Esophagus squamous epithelium (tissue), 5 donors: ENCODE results near the gene TPI1. TPM values are rescaled to one million over a fixed set of nuclear protein-coding genes. Genes with fewer than 3 reads are reported as not detected.
A peak's percentile ranks its signal among the peaks of the same experiment; 100 is the strongest.

Source experiments
- DNase-seq: peaks from one replicate; lab custom pipeline; 2025; lab: John Stamatoyannopoulos, UW
- H3K27ac ChIP-seq, 4 donors: fragments of 200-600 bp; sonication (generic); one replicate each; pipeline ENCODE4 v1.5.1; 2016 to 2019; ENCODE audit warnings: mild to moderate bottlenecking in 1 of 4
- H3K27me3 ChIP-seq, 4 donors: fragments of 200-600 bp; sonication (generic); 1 replicate in 3 of 4; 2 replicates in 1 of 4; pipeline versions ENCODE4 v1.5.1 to v1.6.0; 2017 to 2021; ENCODE audit warnings: antibody characterized with exemption in 1 of 4
- H3K36me3 ChIP-seq, 3 donors: fragments of 200-600 bp; sonication (generic); one replicate each; pipeline ENCODE4 v1.5.1; 2016 to 2019
- H3K4me1 ChIP-seq, 3 donors: fragments of 200-600 bp; sonication (generic); one replicate each; pipeline ENCODE4 v1.5.1; 2017 to 2019
- H3K4me3 ChIP-seq, 4 donors: fragments of 200-600 bp; sonication (generic); 1 replicate in 3 of 4; 2 replicates in 1 of 4; pipeline ENCODE4 v1.5.1; 2016 to 2019; ENCODE audit warnings: mild to moderate bottlenecking in 2 of 4, moderate library complexity in 1 of 4
- H3K9me3 ChIP-seq, 3 donors: fragments of 200-600 bp; sonication (generic); one replicate each; pipeline ENCODE4 v1.5.1; 2016 to 2019
- POLR2A ChIP-seq, 4 donors: fragments of 450-650 bp; IDR thresholded peaks; one replicate each; pipeline ENCODE4 v1.6.1; 2017; ENCODE audit warnings: antibody characterized with exemption in 4 of 4, mild to moderate bottlenecking in 4 of 4, moderate library complexity in 3 of 4
- WGBS, 2 donors: methylation state at CpG; one replicate each; pipeline ENCODE4 v1.1.5; 2018; 5-methylcytosine and 5-hydroxymethylcytosine counted together
- intact Hi-C: fragments of 100-400 bp; cut with DNase I; formaldehyde crosslinking; loops from one replicate; pipeline ENCODE4 v1.15.0; 2022
- total RNA-seq, 4 donors: library from RNA; depleted of rRNA; stranded (reverse); fragments of >200 nt; gene quantifications; one replicate each; pipeline ENCODE4 v1.1.0, GENCODE V29; 2016
- TF ChIP-seq, protein P1 (sequence below), 6 experiments: fragments of 450-650 bp in 4 of 6; fragments of 200-600 bp in 2 of 6; sonication (generic) in 2 of 6; IDR thresholded peaks; one replicate each; pipeline ENCODE4 v1.5.1; 2016 to 2019; ENCODE audit warnings: antibody characterized with exemption in 6 of 6, mild to moderate bottlenecking in 4 of 6, moderate library complexity in 4 of 6
- donor health status: DM: yes; HTN: yes; CAD: no.

The TPI1 gene
- total RNA-seq, 4 donors from 2014 or later = 547 to 938 (median 723) TPM

DNA sequence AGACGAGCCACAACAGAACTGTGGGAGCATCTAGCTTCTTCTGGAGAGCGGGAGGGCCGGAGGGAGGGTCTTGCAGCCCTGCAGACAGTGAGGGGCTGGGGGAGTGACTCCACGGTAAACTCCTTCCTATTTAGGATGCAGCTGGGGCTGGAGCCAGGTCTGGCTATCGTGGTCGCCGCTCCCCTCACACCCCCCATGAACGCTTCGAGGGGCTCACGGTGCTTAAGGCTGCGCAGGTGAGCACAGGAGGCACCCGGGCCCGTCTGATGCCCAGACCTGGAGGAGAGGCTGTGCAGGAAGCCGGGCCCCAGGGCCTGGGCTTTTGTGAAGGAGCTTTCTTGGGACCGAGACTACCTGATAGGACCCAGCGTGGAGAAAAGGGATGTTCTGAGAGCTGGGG lies 30.5 kb upstream of the TPI1 start:
- 58 to 84% methylated on average over 2 to 15 of the region's 16 CpGs for WGBS, 2 donors
- no peaks in the 10 kb centered on the region for H3K27me3 ChIP-seq
- no peak for TF ChIP-seq POLR2A (IDR thresholded peaks at IDR 0.05)
- TF ChIP-seq, protein P1, sequence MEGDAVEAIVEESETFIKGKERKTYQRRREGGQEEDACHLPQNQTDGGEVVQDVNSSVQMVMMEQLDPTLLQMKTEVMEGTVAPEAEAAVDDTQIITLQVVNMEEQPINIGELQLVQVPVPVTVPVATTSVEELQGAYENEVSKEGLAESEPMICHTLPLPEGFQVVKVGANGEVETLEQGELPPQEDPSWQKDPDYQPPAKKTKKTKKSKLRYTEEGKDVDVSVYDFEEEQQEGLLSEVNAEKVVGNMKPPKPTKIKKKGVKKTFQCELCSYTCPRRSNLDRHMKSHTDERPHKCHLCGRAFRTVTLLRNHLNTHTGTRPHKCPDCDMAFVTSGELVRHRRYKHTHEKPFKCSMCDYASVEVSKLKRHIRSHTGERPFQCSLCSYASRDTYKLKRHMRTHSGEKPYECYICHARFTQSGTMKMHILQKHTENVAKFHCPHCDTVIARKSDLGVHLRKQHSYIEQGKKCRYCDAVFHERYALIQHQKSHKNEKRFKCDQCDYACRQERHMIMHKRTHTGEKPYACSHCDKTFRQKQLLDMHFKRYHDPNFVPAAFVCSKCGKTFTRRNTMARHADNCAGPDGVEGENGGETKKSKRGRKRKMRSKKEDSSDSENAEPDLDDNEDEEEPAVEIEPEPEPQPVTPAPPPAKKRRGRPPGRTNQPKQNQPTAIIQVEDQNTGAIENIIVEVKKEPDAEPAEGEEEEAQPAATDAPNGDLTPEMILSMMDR (IDR thresholded peaks at IDR 0.05) = no peak
- intact Hi-C loops = no loop called here
- peaks cover 0 to 53% (median 0%) of the 10 kb centered on the region in 3 donors for H3K36me3 ChIP-seq
- no peak for DNase-seq
- H3K9me3 ChIP-seq = no peaks in the 10 kb centered on the region
- no peak overlapping the region for H3K4me3 ChIP-seq
- H3K27ac ChIP-seq = no peak overlapping the region
- H3K4me1 ChIP-seq = peaks cover 0 to 5% (median 0%) of the 10 kb centered on the region in 3 donors

DNA sequence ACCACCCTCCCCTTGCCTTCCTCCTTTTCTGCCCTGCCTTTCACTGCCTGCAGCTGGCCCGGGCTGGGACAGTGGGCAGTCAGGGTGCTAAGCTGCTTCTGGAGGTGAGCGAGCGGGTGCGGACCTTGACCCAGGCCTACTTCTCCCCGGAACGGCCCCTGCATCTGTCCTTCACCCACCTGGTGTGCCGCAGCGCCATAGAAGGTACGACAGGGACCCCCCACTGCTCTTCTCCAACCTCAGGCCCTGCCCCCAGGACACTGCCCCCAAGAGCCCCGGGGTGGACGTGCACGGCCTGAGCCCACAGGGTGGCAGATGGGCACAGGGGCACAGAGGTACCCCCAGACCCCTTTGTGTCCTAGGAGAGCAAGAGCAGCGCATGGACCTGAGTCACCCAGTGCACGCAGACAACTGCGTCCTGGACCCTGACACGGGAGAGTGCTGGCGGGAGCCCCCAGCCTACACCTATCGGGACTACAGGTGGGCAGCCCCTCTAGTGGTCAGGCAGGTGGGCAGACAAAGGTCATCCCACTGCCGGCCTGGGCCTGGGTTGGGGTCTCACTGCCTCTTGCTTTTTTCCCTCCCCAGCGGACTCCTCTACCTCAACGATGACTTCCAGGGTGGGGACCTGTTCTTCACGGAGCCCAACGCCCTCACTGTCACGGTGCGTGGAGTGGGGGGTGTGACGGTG lies 29.8 kb upstream of the TPI1 start:
- TF ChIP-seq, protein P1 (IDR thresholded peaks at IDR 0.05) = no peak
- TF ChIP-seq POLR2A (IDR thresholded peaks at IDR 0.05) = no peak
- Histone ChIP-seq H3K27me3 (no peaks in the 10 kb centered on the region), H3K9me3 (no peaks in the 10 kb centered on the region), H3K36me3 (peaks cover 0 to 48% (median 0%) of the 10 kb centered on the region in 3 donors), H3K27ac (no peak overlapping the region), H3K4me3 (no peak overlapping the region), H3K4me1 (peaks cover 0 to 5% (median 0%) of the 10 kb centered on the region in 3 donors)
- 85% methylated on average over 9 of the region's 26 CpGs; no CpG with 5 or more reads in 1 of the 2 donors for WGBS, 2 donors
- intact Hi-C loops = no loop called here
- no peak for DNase-seq

DNA sequence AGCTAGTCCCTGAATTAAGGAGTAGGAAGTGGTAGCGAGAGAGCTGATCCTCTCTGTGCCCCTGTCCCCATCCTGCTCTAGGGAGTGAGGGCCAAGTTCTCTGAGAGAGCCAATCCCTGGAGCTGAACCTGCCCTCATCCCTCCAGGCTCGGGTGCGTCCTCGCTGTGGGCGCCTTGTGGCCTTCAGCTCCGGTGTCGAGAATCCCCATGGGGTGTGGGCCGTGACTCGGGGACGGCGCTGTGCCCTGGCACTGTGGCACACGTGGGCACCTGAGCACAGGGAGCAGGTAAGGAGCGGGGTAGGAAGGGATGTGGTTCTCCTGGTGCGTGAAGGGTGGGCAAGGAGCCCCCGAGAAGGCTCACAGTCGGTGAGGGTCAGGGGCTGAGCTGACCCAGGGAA lies 28.5 kb upstream of the TPI1 start:
- Histone ChIP-seq H3K4me1 (peaks cover 0 to 5% (median 0%) of the 10 kb centered on the region in 3 donors), H3K27ac (no peak overlapping the region), H3K4me3 (no peak overlapping the region), H3K36me3 (peaks cover 0 to 41% (median 0%) of the 10 kb centered on the region in 3 donors), H3K9me3 (no peaks in the 10 kb centered on the region), H3K27me3 (no peaks in the 10 kb centered on the region)
- intact Hi-C loops = no loop called here
- no peak for DNase-seq
- TF ChIP-seq, protein P1 (IDR thresholded peaks at IDR 0.05) = no peak
- TF ChIP-seq POLR2A (IDR thresholded peaks at IDR 0.05) = no peak
- WGBS, 2 donors = 82 to 94% methylated on average over 5 to 8 of the region's 16 CpGs

DNA sequence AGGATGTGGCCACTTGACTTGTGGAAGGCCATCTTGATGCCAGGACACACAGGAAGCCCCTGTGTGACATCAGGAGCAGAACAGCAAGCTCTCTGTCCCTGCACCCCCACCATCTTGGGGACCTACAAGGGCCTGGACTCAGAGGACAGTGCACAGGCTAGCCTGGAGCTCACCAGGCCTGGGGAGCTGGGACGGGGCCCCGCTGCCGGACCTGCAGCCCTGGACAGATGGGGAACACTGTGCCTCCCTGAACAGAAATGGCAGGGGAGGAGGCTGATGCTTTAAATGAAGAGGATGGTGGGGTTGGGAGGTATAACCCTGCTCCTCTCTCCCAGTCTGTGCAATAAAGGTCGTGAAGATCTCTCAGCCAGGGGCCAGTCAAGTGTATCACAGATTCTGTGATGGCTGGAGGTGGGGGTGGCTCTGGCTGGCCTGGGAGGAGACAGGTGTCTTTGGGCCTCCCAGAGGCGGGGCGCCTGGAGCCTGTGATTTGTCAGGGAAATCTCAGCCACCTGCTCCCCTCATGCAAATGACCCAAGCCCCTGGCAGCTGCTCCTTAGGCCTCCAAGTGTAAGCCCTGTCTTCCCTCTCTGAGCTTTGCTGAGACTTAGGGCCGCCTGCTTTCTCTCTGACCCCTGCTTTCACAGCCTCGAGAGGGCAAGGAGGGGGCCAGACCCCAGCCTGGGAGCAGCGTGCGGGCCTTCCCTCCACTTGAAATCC lies 27.7 kb upstream of the TPI1 start:
- Histone ChIP-seq H3K27ac (peak overlapping the region in 1 of 4 donors; percentile 44), H3K27me3 (no peaks in the 10 kb centered on the region), H3K9me3 (no peaks in the 10 kb centered on the region), H3K4me1 (peaks cover 0 to 5% (median 0%) of the 10 kb centered on the region in 3 donors), H3K36me3 (peaks cover 0 to 34% (median 0%) of the 10 kb centered on the region in 3 donors), H3K4me3 (no peak overlapping the region)
- intact Hi-C loops = no loop called here
- no CpG with 5 or more reads among the region's 10 CpGs for WGBS, 2 donors
- TF ChIP-seq, protein P1 (IDR thresholded peaks at IDR 0.05) = no peak
- TF ChIP-seq POLR2A (IDR thresholded peaks at IDR 0.05) = no peak
- no peak for DNase-seq

DNA sequence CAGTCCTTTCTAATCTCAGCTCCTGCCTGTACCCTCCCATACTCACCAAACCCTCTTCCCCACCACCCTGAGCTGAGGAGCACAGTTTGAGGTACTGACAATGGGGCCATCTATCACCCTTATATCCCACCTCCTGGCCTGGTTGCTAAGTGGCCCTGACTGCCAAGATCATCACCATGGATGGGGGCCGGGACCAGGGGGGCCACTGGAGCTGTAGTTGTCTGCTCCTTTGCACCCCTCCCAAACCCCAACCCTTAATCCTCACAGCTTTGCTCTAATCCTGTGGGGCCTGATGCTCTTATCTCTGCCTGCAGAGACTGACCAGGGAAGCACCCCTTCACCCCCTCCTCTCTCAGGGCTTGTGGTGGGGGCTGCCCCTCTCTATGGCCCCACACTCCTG lies 27.0 kb upstream of the TPI1 start:
- Histone ChIP-seq H3K4me3 (no peak overlapping the region), H3K27ac (peak overlapping the region in 1 of 4 donors; percentile 44), H3K4me1 (peaks cover 0 to 5% (median 0%) of the 10 kb centered on the region in 3 donors), H3K36me3 (peaks cover 0 to 39% (median 0%) of the 10 kb centered on the region in 3 donors), H3K27me3 (no peaks in the 10 kb centered on the region), H3K9me3 (no peaks in the 10 kb centered on the region)
- no peak for DNase-seq
- WGBS, 2 donors = 50% methylated on average over 1 of the region's 1 CpG; no CpG with 5 or more reads in 1 of the 2 donors
- TF ChIP-seq, protein P1 (IDR thresholded peaks at IDR 0.05) = no peak
- no peak for TF ChIP-seq POLR2A (IDR thresholded peaks at IDR 0.05)
- intact Hi-C loops = no loop called here
